OCI-LY7 (cell line): ENCODE measurements around the gene SH2D3C.

ENCODE experiments used
- CTCF ChIP-seq: fragments of 200-600 bp; sonication (generic); conservative IDR thresholded peaks from 2 replicates; pipeline ENCODE4 v1.5.1; 2014; ENCODE audit warnings: mild to moderate bottlenecking, antibody characterized with exemption, low read length, moderate library complexity, mixed read lengths
- EZH2phosphoT487 ChIP-seq: fragments of 200-600 bp; sonication (generic); IDR thresholded peaks from 2 replicates; pipeline ENCODE4 v1.6.1; 2018; ENCODE audit warnings: low read depth, borderline replicate concordance, mild to moderate bottlenecking, mixed run types, antibody characterized with exemption, low read length, moderate library complexity, mixed read lengths

DNA sequence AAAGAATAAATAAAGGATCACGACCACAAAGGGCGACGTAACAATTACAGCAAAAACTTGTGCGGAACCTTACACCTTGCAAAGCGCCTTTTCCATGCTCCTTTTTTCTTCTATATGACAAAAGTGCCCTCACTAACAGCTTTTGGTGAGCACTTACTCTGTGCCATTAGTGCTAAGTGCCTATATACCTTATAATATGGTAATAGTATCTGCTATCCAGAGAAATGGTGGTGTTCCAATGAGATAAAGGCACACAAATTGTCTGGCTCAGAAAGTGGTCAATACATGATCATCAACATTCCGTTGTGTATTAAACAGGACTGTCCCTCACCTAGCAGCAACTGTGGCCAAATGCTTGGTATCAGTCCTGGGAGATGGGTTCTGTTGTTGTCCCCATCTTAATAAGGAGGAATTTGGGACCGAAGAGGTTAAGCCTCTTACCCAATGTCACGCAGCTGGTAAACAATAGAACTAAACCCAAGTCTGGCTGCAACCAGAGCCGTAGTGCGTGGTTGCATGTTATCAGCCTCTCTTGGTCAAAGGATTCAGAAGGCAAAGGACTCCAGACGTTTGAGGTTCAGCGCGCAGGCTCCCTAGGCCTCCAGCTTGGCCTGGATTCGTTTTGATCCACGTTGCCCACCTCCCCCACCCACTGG, 42.8 kb downstream of the SH2D3C start:
- TF ChIP-seq CTCF, result no peak
- no peak for TF ChIP-seq EZH2phosphoT487
